ENCODE measurements around the gene MBD4.
"Not testable (repeated sequence)": the region's sequence is repeated elsewhere in the genome, so short reads cannot be mapped to it uniquely, and the experiment has no call there.

The MBD4 gene

DNA sequence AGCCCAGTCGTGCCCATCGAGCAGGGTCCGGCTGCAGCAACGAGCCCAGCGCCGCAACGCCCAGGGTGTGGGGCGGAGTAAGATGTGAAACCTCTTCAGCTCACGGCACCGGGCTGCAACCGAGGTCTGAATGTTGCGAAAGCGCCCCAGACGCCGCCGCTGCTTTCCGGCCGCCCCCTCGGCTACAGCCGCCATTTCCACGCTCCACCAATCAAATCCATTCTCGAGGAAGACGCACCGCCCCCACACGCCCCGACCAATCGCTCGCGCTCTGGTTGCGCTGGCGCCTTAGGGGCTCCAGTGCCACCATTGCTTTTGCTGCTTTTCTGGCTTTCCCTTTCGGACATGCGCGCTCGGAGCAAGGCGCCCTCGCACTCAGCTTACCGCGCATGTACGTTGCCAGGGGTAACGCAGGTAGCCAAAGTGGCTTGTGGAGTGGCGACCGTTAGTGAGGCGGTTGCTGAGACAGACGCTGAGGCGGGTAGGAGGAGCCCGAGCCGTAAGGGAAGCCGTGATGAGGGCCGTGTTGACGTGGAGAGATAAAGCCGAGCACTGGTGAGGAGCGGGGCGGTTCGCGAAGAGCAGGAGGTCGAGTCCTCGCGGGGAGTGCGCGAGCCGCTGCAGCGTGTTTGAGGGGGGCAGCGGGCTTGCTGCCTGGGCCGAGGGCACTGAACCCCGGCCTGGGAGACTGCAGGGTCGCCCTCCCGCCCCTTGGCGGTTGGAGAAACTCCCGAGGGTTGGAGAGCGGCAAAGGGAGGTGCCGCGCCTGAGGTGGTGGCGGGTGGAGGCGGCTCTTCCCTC lies at the start of gene MBD4, which contains the start of gene IFT122:
Gene MBD4 (minus strand): TSS at position 132 of the 801 bp plus-strand sequence. CDS start 115 bp downstream, at position 17.
Gene IFT122 (plus strand): TSS at position 408 of the 801 bp plus-strand sequence. CDS start 107 bp downstream, at position 515.
- peak; percentile 99 for DNase-seq

GRCh38 chr3:129489258-129489657 lies 49.5 kb upstream of the MBD4 start:
- DNase-seq: not testable (repeated sequence)

DNA sequence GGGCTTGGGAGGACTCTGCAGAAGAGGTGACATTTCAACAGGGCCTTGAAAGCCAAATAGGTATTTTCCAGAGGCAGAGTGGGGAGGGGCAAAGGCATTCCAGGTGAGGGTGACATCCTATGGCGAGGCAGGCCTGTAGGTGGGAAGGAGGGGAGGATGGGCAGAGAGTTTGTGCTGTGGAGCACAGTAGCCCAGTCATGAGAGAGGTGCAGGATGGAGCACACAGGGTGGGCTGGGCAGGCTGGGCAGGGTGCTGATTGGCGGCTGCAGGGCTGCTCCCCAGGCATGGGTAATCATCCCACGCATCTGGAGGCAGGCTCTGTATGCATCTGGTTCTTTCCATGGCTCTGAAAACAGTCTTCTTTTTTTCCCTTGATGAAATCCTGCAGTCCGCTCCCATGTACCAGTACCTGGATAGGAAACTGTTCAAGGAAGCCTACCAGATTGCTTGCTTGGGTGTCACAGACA lies 48.2 kb upstream of the MBD4 start:
- DNase-seq: not testable (repeated sequence)

- no peak for DNase-seq
Observed at GRCh38 chr3:129487183-129487867, 47.6 kb upstream of the MBD4 start.

GRCh38 chr3:129486664-129487035 lies 46.9 kb upstream of the MBD4 start:
- no peak for DNase-seq

DNA sequence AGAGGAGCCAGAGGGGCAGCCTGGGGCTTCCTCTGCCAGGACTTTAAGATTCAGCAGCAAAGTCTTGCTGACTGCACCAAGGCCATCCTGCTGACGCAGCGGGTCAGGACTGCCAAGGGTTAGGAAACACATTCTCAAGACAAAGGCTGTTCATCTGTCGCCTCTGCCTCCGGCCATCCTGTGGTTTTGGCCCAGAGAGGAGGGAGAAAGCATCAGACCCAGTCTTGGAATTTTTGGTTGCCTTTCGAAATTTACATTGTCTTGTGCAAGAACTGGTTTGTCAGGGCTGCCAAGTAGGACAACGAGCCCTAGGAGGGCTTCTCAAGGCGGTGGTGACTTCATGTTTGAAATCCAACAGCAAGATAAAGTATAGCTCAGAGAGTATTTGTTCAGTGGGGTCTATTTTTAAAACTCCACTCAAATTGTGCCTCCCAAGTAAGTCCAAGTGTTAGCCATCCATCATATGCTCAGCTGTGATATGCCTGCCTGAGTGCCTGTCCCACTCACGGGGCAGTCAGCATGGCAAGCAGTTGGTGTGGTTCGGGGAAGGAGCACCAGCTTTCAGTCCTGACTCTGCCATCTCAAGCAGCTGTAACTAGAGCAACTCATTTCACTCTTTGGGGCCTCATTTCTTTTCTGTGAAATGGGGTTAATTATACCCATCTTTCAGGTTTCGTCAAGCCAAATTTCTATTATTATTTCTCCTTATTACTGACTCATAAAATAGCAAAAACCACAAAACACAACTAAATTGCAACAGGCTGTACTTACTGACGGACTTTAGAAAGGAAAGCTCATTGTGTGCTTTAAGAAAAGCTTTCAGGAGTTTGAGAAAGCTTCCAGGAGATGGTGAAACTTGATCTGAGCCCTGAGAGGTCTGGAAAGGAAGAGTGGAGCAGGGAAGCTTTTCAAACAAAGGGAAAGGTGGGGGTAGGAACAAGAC lies 46.2 kb upstream of the MBD4 start:
- DNase-seq: no peak

- not testable (repeated sequence) for DNase-seq
Observed at GRCh38 chr3:129485146-129485545, 45.4 kb upstream of the MBD4 start.

- DNase-seq: no peak
Observed at GRCh38 chr3:129483870-129484269, 44.1 kb upstream of the MBD4 start.

DNA sequence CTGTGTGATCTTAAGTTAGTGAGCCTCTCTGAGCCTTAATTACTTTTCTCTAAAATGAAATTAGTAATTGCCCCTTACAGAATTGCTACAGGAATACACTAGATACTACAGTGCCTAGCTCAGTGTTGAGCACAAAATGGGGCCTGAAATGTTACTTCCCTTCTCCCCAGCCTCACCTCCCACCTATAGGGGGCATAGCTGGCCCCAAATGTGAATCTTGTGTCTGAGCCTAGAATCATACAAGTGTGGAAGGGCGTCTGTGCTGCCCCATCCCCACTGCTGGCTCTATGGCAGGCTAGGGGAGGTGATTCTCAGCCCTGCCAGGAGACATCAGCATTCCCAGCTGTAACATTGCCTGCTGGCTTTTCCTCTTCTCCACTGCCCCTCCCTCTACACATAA lies 43.0 kb upstream of the MBD4 start:
- DNase-seq: no peak

DNA sequence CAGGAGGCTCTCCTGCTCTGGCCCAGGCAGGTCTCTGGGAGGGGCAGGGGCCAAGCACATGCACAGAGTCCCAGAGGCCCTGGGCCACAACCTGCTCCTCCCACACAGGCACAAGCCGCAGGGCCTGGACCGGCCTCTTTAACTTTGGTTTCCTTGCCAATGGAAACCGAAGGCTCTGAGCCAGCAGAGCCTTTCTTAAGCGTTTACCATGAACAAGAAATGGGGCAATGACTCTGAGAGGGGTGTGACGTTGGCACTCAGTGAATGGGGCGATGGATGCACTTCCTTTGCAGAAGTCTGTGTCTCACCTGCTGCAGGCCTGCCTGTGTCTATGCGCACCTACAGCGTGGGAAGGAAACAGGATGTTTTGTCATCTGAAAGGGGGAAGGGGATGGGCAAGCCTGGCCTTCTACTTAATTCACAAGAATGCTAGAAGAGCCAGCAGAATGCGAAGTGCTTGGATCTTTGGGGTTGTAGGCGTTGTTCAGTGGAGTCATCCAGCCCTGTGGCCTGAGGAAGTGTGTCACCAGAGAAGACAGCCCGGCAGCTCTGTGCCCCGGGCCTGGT lies 42.1 kb upstream of the MBD4 start:
- DNase-seq: peak; percentile 34

DNA sequence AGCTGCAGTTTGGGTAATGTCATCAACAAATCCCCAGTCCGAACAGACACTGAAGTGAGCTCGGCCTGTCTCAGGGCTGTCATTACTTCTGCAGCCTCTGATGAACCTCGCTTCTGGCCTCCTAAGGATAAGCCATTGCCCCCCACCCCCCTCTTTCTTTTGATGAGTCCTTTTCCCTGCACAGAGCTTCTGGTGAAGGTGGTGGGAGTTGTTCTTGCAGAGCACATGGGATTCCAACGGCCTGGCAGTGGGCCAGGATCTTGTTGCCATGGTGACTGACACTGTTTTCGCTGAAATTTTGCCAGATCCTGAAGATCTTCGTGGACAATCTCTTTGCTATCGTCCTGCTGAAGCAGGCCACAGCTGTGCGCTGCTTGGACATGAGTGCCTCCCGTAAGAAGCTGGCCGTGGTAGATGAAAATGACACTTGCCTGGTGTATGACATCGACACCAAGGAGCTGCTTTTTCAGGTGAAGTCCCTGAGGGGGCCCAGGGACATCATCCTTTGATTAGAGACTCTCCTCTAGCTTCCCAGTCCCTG lies 41.5 kb upstream of the MBD4 start:
- DNase-seq: not testable (repeated sequence)

GRCh38 chr3:129476586-129476985 lies 36.8 kb upstream of the MBD4 start:
- no peak for DNase-seq

GRCh38 chr3:129475863-129476262 lies 36.1 kb upstream of the MBD4 start:
- DNase-seq: no peak

DNA sequence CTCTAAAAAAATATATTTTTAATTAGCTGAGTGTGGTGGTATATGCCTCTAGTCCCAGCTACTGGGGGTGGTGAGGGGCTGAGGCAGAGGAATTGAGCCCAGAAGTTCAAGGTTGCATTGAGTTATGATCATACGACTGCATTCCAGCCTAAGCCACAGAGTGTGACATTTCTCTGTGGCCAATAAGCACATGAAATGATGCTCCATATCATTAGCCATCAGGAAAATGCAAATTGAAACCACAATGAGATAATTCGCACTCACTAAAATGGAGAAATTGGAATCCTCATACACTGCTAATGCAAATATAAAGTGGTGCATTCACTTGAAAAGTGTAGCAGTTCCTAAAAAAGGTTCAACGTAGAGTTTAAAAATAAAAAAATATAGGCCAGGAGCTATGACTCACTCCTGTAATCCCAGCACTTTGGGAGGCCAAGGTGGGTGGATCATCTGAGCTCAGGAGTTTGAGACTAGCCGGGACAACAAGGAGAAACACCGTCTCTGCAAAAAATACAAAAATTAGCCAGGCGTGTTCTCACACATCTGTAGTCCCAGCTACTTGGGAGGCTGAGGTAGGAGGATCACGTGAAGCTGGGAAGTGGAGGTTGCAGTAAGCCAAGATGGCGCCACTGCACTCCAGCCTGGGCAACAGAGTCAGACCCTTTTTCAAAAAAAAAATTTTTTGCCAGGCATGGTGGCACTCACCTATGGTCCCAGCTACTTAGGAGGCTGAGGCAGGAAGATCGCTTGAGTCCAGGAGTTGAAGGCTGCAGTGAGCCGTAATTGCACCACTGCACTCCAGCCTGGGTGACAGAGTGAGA lies 35.4 kb upstream of the MBD4 start:
- DNase-seq: no peak

DNA sequence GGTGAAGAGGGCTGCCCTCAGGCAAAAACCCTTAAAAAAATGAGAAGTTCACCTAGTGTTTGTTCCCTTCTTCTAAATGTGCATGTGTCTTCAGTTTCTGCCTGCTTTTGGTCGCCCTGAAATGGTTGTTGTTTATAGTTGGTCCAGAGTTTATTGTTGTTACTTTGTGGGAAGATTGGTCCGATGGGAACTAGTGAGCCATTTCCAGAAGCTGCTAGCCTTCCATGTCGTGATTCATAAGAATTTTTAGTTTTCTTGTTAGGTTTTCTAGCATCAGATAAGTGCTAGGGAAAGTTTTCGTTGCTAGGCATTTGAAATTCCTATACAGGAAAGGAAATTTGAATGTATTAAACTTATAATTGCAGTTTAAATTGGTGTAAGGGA lies 34.0 kb upstream of the MBD4 start:
- no peak for DNase-seq

DNA sequence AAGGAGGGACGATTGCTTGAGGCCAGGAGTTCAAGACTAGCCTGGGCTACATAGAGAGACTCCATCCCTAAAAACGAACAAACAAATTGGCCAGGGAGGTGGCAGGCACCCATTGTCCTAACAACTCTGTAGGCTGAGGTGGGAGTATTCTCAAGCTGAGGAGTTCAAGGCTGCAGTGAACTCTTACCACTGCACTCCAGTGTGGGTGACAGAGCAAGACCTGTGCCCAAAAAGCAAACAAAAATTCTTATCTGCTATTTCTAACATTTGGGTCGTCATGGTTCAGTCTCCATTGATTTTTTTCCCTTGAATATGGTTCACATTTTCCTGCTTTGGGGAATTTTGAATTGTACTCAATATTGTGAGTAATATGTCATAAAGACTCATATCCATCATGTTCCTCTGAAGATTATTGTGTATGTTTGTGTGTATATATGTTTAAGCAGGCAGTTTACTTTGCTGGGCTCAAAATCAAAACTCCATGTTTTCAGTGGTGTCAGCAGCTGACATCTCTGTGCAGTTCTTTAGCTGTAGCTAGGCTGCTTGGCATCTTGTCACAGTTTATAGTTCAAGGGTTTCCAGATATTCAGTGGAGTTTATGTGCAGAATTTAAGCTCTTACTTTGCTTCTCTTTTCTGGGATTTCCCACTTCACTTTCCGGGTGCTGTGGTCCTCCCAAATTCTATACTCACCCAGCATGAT lies 33.5 kb upstream of the MBD4 start:
- no peak for DNase-seq

DNA sequence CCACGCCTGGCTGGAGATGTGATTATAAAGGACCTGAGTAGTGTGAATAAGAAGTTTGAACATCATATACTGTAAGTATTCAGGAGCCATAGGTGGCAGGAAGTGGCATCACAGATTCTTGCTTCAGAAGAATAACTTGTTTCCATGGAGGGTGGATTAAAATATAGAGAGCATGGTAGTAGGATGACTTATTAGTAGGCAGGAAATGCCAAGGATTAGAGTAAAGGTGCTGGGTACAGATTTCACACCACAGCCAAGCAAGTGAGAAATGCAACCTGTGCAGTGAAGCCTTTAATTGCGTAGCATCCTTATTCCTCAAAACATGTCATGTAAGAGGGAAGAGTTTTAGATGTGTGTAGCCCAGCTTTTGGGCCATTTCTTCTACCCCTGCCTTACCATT lies 31.1 kb upstream of the MBD4 start:
- no peak for DNase-seq

- DNase-seq: no peak
Observed at GRCh38 chr3:129469026-129469425, 29.3 kb upstream of the MBD4 start.

- DNase-seq: no peak
Observed at GRCh38 chr3:129467932-129468331, 28.2 kb upstream of the MBD4 start.

DNA sequence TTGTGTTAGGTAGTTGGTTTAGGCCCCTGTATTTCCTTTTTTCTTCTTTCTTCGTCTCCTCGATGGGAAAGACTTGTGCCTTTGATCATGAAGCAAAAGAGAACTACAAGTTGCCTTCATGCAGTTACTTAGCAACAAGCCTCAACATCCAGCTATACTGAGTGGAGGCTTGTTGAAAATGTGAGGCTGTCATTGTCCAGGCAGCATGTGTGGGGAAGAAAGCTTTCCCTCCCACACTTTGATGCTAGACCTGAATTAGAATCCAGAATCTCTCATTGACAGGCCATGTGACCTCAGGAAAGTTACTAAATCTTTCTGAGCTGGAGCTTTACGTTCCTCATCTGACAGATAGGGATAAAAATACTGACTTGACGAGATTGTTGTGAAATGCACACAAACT lies 24.0 kb upstream of the MBD4 start:
- DNase-seq: no peak

- no peak for DNase-seq
Observed at GRCh38 chr3:129463094-129463493, 23.3 kb upstream of the MBD4 start.
